ENCODE measurements around the gene RTL9.

GRCh38 chrX:110406822-110407221 is 48.2 kb downstream of the RTL9 start:
- no peak for TF ChIP-seq KAT7 (CRISPR knock-in tag; IDR thresholded peaks at IDR 0.05; ENCODE audit: borderline replicate concordance)
- no peak for TF ChIP-seq ZNF317 (CRISPR knock-in tag; IDR thresholded peaks at IDR 0.05; ENCODE audit: borderline replicate concordance, low read depth)
- TF ChIP-seq, protein P1, sequence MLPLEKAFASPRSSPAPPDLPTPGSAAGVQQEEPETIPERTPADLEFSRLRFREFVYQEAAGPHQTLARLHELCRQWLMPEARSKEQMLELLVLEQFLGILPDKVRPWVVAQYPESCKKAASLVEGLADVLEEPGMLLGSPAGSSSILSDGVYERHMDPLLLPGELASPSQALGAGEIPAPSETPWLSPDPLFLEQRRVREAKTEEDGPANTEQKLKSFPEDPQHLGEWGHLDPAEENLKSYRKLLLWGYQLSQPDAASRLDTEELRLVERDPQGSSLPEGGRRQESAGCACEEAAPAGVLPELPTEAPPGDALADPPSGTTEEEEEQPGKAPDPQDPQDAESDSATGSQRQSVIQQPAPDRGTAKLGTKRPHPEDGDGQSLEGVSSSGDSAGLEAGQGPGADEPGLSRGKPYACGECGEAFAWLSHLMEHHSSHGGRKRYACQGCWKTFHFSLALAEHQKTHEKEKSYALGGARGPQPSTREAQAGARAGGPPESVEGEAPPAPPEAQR (CRISPR knock-in tag; IDR thresholded peaks at IDR 0.05): no peak
- TF ChIP-seq ARID4B (CRISPR knock-in tag; IDR thresholded peaks at IDR 0.05; ENCODE audit: borderline replicate concordance): no peak
- TF ChIP-seq, protein P2, sequence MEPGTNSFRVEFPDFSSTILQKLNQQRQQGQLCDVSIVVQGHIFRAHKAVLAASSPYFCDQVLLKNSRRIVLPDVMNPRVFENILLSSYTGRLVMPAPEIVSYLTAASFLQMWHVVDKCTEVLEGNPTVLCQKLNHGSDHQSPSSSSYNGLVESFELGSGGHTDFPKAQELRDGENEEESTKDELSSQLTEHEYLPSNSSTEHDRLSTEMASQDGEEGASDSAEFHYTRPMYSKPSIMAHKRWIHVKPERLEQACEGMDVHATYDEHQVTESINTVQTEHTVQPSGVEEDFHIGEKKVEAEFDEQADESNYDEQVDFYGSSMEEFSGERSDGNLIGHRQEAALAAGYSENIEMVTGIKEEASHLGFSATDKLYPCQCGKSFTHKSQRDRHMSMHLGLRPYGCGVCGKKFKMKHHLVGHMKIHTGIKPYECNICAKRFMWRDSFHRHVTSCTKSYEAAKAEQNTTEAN (CRISPR knock-in tag; IDR thresholded peaks at IDR 0.05): no peak
- no peak for TF ChIP-seq ESRRA (CRISPR knock-in tag; IDR thresholded peaks at IDR 0.05; ENCODE audit: borderline replicate concordance)
